Endothelial cell of umbilical vein (primary cell): ENCODE results near the gene TMSB10. TPM values are rescaled to one million over a fixed set of nuclear protein-coding genes. Genes with fewer than 3 reads are reported as not detected.

Experiments
- BruUV-seq: library from RNA; stranded (reverse); fragments of 400-500 nt; replicated peaks from 2 replicates; lab custom pipeline; 2021; lab: Mats Ljungman, UMichigan
- CTCF ChIA-PET: fragments of 300-600, 350-600 bp; sonication (Branson Sonifier 250); formaldehyde crosslinking; loops from one replicate; lab custom pipeline; 2021; ENCODE audit warnings: antibody characterized with exemption, inconsistent platforms; lab: Charles Lee
- POLR2A ChIA-PET: fragments of 300-600, 350-600 bp; sonication (Branson Sonifier 250); formaldehyde crosslinking; loops from one replicate; lab custom pipeline; 2021; ENCODE audit warnings: antibody characterized with exemption, inconsistent platforms; lab: Charles Lee
- DNase-seq: peaks from one replicate; pipeline ENCODE4 v3.0.0-alpha.2; 2011; ENCODE audit warnings: low read depth, low spot score
- FAIRE-seq: peaks from 2 replicates; lab custom pipeline; 2011; peaks lifted over from hg19 to GRCh38; lab: Jason Lieb, UNC
- H2AFZ ChIP-seq: 2 replicates; pipeline ENCODE4 v1.6.0; 2012; ENCODE audit warnings: low read depth, low read length, control low read depth, inconsistent platforms
- H3K27ac ChIP-seq: 2 replicates; pipeline ENCODE4 v1.5.1; 2011; ENCODE audit warnings: low read depth, mild to moderate bottlenecking, control low read depth, low read length, moderate library complexity; ENCODE audit not compliant: insufficient read depth
- H3K27me3 ChIP-seq, 2 experiments: 2 replicates each; pipeline versions ENCODE4 v1.6.0 to v1.6.1; 2011; ENCODE audit warnings: low read length in 2 of 2, mixed read lengths in 1 of 2; ENCODE audit not compliant: control insufficient read depth in 2 of 2, insufficient read depth in 2 of 2
- H3K36me3 ChIP-seq, 2 experiments: 2 replicates in 1 of 2; 3 replicates in 1 of 2; pipeline ENCODE4 v1.5.1; 2011; ENCODE audit warnings: low read length in 2 of 2, mild to moderate bottlenecking in 1 of 2, moderate library complexity in 1 of 2; ENCODE audit not compliant: control insufficient read depth in 2 of 2, insufficient read depth in 2 of 2; ENCODE audit errors: extremely low read depth in 1 of 2
- H3K4me1 ChIP-seq: 3 replicates; pipeline ENCODE4 v1.5.1; 2011; ENCODE audit warnings: mild to moderate bottlenecking, low read length; ENCODE audit not compliant: control insufficient read depth, insufficient read depth; ENCODE audit errors: extremely low read depth
- H3K4me2 ChIP-seq: 2 replicates; pipeline ENCODE4 v1.6.1; 2011; ENCODE audit warnings: low read length, control low read depth, mixed read lengths; ENCODE audit not compliant: insufficient read depth
- H3K4me3 ChIP-seq, 3 experiments: fragments of 200-600 bp in 1 of 3; sonication (generic), shearing (Covaris generic) in 1 of 3; replicated peaks in 1 of 3; 2 replicates each; pipeline ENCODE4 v1.5.1; 2011 to 2016; ENCODE audit warnings: control low read depth in 3 of 3, low read length in 3 of 3, mild to moderate bottlenecking in 2 of 3, inconsistent platforms in 1 of 3, low read depth in 1 of 3, moderate library complexity in 1 of 3; ENCODE audit not compliant: insufficient read depth in 1 of 3
- H3K79me2 ChIP-seq: 2 replicates; pipeline ENCODE4 v1.6.0; 2012; ENCODE audit warnings: low read length, inconsistent platforms; ENCODE audit not compliant: control insufficient read depth, insufficient read depth
- H3K9ac ChIP-seq: replicated peaks from 2 replicates; pipeline ENCODE3; 2011; ENCODE audit warnings: low read length, control low read depth; ENCODE audit not compliant: insufficient read depth; ENCODE audit errors: extremely low read depth
- H3K9me1 ChIP-seq: replicated peaks from 3 replicates; pipeline ENCODE4 v1.6.0; 2011; ENCODE audit warnings: mild to moderate bottlenecking, low read length; ENCODE audit not compliant: control insufficient read depth, insufficient read depth; ENCODE audit errors: extremely low read depth
- H3K9me3 ChIP-seq: replicated peaks from 2 replicates; pipeline ENCODE4 v1.5.1; 2012; ENCODE audit warnings: low read length, inconsistent platforms; ENCODE audit not compliant: control insufficient read depth, insufficient read depth
- H4K20me1 ChIP-seq: replicated peaks from 2 replicates; pipeline ENCODE3; 2011; ENCODE audit warnings: mild to moderate bottlenecking, low read length; ENCODE audit not compliant: control insufficient read depth, insufficient read depth; ENCODE audit errors: extremely low read depth
- EZH2 ChIP-seq: IDR thresholded peaks from 2 replicates; pipeline ENCODE4 v1.6.1; 2012; ENCODE audit warnings: borderline replicate concordance, low read depth, mild to moderate bottlenecking, moderate library complexity, low read length, inconsistent platforms; ENCODE audit not compliant: severe bottlenecking
- FOS ChIP-seq: IDR thresholded peaks from 2 replicates; pipeline ENCODE4 v1.6.1; 2011; ENCODE audit warnings: mild to moderate bottlenecking, low read length, moderate library complexity, borderline replicate concordance; ENCODE audit not compliant: insufficient read depth
- GATA2 ChIP-seq: IDR thresholded peaks from 2 replicates; pipeline ENCODE4 v1.7.0; 2011; ENCODE audit warnings: low read depth, mild to moderate bottlenecking, moderate library complexity, mixed read lengths, low read length; ENCODE audit not compliant: insufficient read length, insufficient read depth
- JUN ChIP-seq: IDR thresholded peaks from 2 replicates; pipeline ENCODE4 v1.6.1; 2011; ENCODE audit warnings: borderline replicate concordance, low read depth; ENCODE audit not compliant: insufficient read length, insufficient read depth
- MAX ChIP-seq: IDR thresholded peaks from 2 replicates; pipeline ENCODE4 v1.6.1; 2011; ENCODE audit not compliant: insufficient read depth, insufficient read length
- MYC ChIP-seq: IDR thresholded peaks from one replicate; pipeline ENCODE4 v1.6.1; 2011; ENCODE audit warnings: mild to moderate bottlenecking, low read depth, low read length
- POLR2A ChIP-seq: IDR thresholded peaks from 2 replicates; pipeline ENCODE4 v1.6.1; 2012; ENCODE audit warnings: low read depth, mild to moderate bottlenecking, control low read depth, low read length
- POLR2AphosphoS5 ChIP-seq: IDR thresholded peaks from 2 replicates; pipeline ENCODE4 v1.6.1; 2012; ENCODE audit warnings: low read depth, mild to moderate bottlenecking, control low read depth, low read length, moderate library complexity; ENCODE audit not compliant: insufficient read depth
- dilution Hi-C: fragments of 300-500 bp; cut with MboI; formaldehyde crosslinking; loops from one replicate; pipeline ENCODE4 v1.15.0; 2019; ENCODE audit warnings: low sequenced_read_pairs; ENCODE audit not compliant: extremely low pct_ligation_motif_present
- intact Hi-C: fragments of 100-400 bp; cut with micrococcal nuclease; formaldehyde crosslinking; loops from one replicate; pipeline ENCODE4 v1.10.0; 2022
- polyA plus RNA-seq, 4 experiments: library from polyadenylated mRNA; depleted of rRNA in 3 of 4; stranded (reverse) in 3 of 4; unstranded in 1 of 4; fragments of >200 nt; gene quantifications; 2 replicates each; pipeline versions ENCODE4 v1.2.1 to v1.2.3, GENCODE V29; 2011 to 2012; ENCODE audit warnings: missing spikeins in 1 of 4
- total RNA-seq: library from RNA; stranded (reverse); gene quantifications from 2 replicates; pipeline ENCODE4 v1.2.3, GENCODE V29; 2021
- TF ChIP-seq, protein P1 (sequence below), 2 donors: IDR thresholded peaks; 1 replicate in 1 of 2; 2 replicates in 1 of 2; pipeline ENCODE4 v1.5.1; 2011; ENCODE audit warnings: low read length in 2 of 2, mild to moderate bottlenecking in 2 of 2, moderate library complexity in 2 of 2, control low read depth in 1 of 2, inconsistent platforms in 1 of 2, low read depth in 1 of 2; ENCODE audit not compliant: insufficient read depth in 1 of 2; ENCODE audit errors: extremely low read depth in 1 of 2

Gene TMSB10
- total and polyA plus RNA-seq, 2 donors (not counting 3 experiments of a cell fraction or from before 2014, with no cell fraction given), result 2,774 to 4,015 TPM

DNA sequence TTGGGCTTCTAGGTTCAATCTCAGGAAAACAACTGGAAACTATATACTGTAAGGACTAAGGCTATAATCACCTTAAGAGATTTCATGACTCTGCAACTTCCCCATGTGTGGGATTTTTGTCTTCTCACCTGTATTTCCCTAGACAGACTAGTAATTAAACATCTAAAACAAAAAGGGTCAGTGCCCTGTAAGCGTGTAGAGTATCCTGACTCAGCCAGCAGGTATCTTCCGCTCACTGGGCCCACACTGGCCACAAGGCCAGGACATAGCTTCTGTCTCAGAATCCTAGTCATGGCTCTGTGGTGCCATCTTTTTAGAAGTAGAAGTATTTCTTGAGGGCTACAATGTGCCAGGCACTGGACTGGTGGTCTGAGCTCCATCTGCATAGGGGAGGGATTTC is 36.7 kb downstream of the TMSB10 start:
- BruUV-seq, result no TSS peak
- no peak for FAIRE-seq
- Histone ChIP-seq H2AFZ (no peak overlapping the region), H3K79me2 (no peaks in the 10 kb centered on the region), H3K9ac (no peak overlapping the region), H3K4me3 (no peak overlapping the region), H3K9me1 (no peaks in the 10 kb centered on the region), H3K36me3 (no peaks in the 10 kb centered on the region), H3K4me1 (peaks cover 11% of the 10 kb centered on the region), H3K27ac (no peak overlapping the region), H3K27me3 (no peaks in the 10 kb centered on the region), H3K4me2 (no peak overlapping the region), H3K9me3 (no peaks in the 10 kb centered on the region), H4K20me1 (no peaks in the 10 kb centered on the region)
- no peak for TF ChIP-seq MYC
- no peak for TF ChIP-seq POLR2AphosphoS5
- no peak for TF ChIP-seq EZH2
- TF ChIP-seq POLR2A, result no peak
- TF ChIP-seq MAX, result no peak
- TF ChIP-seq, protein P1, sequence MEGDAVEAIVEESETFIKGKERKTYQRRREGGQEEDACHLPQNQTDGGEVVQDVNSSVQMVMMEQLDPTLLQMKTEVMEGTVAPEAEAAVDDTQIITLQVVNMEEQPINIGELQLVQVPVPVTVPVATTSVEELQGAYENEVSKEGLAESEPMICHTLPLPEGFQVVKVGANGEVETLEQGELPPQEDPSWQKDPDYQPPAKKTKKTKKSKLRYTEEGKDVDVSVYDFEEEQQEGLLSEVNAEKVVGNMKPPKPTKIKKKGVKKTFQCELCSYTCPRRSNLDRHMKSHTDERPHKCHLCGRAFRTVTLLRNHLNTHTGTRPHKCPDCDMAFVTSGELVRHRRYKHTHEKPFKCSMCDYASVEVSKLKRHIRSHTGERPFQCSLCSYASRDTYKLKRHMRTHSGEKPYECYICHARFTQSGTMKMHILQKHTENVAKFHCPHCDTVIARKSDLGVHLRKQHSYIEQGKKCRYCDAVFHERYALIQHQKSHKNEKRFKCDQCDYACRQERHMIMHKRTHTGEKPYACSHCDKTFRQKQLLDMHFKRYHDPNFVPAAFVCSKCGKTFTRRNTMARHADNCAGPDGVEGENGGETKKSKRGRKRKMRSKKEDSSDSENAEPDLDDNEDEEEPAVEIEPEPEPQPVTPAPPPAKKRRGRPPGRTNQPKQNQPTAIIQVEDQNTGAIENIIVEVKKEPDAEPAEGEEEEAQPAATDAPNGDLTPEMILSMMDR (IDR thresholded peaks at IDR 0.05; ENCODE audit: extremely low read depth in 1 of 2, insufficient read depth in 1 of 2, low read depth in 1 of 2, low read length in 2 of 2), result no peak
- no peak for TF ChIP-seq GATA2
- no peak for TF ChIP-seq FOS
- no peak for TF ChIP-seq JUN
- dilution Hi-C loops (no loop called here), intact Hi-C loops (no loop called here)
- POLR2A ChIA-PET, result no interaction called here
- CTCF ChIA-PET, result interaction anchor here (0.9 to 4.5 kb wide), 2 partner anchors 16 to 102 kb away, joined by 3 to 32 read pairs; no protein-coding TSS in a partner anchor
- DNase-seq, result no peak
